Left lung (tissue), 10 donors: ENCODE measurements around the gene FBXO34. TPM values are rescaled to one million over a fixed set of nuclear protein-coding genes. Genes with fewer than 3 reads are reported as not detected.

Experiments used
- ATAC-seq: fragments of 200-7000 bp; cut with Tn5 transposase; one replicate; pipeline ENCODE4 v1.9.1; 2020; ENCODE audit warnings: moderate library complexity
- DNase-seq, 4 donors: peaks; one replicate each; pipeline ENCODE4 v3.0.0-alpha.2; 2013 to 2020
- H3K27ac ChIP-seq, 2 donors: fragments of 200-600 bp; sonication (generic) in 1 of 2; one replicate each; pipeline versions ENCODE4 v1.5.0 to v1.8.0; 2020 to 2021
- H3K27me3 ChIP-seq, 2 donors: fragments of 200-600 bp; sonication (generic) in 1 of 2; one replicate each; pipeline versions ENCODE4 v1.5.0 to v1.8.0; 2020 to 2021
- H3K36me3 ChIP-seq, 2 donors: fragments of 200-600 bp; sonication (generic) in 1 of 2; one replicate each; pipeline versions ENCODE4 v1.5.0 to v1.8.0; 2020 to 2021
- H3K4me1 ChIP-seq, 2 donors: fragments of 200-600 bp; one replicate each; pipeline ENCODE4 v1.8.0; 2021
- H3K4me3 ChIP-seq, 2 donors: fragments of 200-600 bp; sonication (generic) in 1 of 2; one replicate each; pipeline versions ENCODE4 v1.5.0 to v1.8.0; 2020 to 2021; ENCODE audit warnings: mild to moderate bottlenecking in 1 of 2
- H3K9me3 ChIP-seq, 2 donors: fragments of 200-600 bp; sonication (generic) in 1 of 2; one replicate each; pipeline versions ENCODE4 v1.5.0 to v1.8.0; 2020 to 2021
- CTCF ChIP-seq, 2 donors: fragments of 200-600 bp; sonication (generic) in 1 of 2; IDR thresholded peaks; one replicate each; pipeline versions ENCODE4 v1.5.0 to v1.8.0; 2021; ENCODE audit warnings: antibody characterized with exemption in 2 of 2
- intact Hi-C, 2 donors: fragments of 100-400 bp; cut with DNase I; formaldehyde crosslinking; loops; one replicate each; pipeline versions ENCODE4 v1.11.2 to v1.14.2; 2022
- polyA plus RNA-seq, 6 donors: library from polyadenylated mRNA; unstranded; fragments of 120-200 nt; gene quantifications; one replicate each; pipeline ENCODE4 v1.2.1, GENCODE V29; 2013; ENCODE audit not compliant: insufficient read length in 6 of 6
- total RNA-seq, 2 donors: library from RNA; stranded (reverse); fragmentation: NEBNext Ultra II Directional; extraction: Animal tissue kit (Norgen Biotek cat#: 25700); gene quantifications; one replicate each; pipeline ENCODE4 v1.2.1, GENCODE V29; 2021
- donor health status: DM: no; HTN: yes; CAD: no.
- donor health status: DM: no; HTN: no; CAD: no.

FBXO34 gene
- total and polyA plus RNA-seq, 8 donors = 24.4 to 43.9 (median 33.5) TPM

- intact Hi-C loops = no loop called here
- Histone ChIP-seq H3K4me3 (no peak overlapping the region), H3K27ac (no peak overlapping the region), H3K9me3 (no peaks in the 10 kb centered on the region), H3K4me1 (no peaks in the 10 kb centered on the region), H3K36me3 (no peaks in the 10 kb centered on the region), H3K27me3 (peaks cover 0 to 19% of the 10 kb centered on the region in 2 donors)
- TF ChIP-seq CTCF (IDR thresholded peaks at IDR 0.05) = no peak
- ATAC-seq = no peak
- no peak for DNase-seq
Observed at GRCh38 chr14:55253276-55253675, 17.9 kb upstream of the FBXO34 start.

- Histone ChIP-seq H3K4me3 (no peak overlapping the region), H3K4me1 (no peaks in the 10 kb centered on the region), H3K27ac (no peak overlapping the region), H3K27me3 (peaks cover 0 to 19% of the 10 kb centered on the region in 2 donors), H3K9me3 (no peaks in the 10 kb centered on the region), H3K36me3 (no peaks in the 10 kb centered on the region)
- DNase-seq = no peak
- intact Hi-C loops = no loop called here
- TF ChIP-seq CTCF (IDR thresholded peaks at IDR 0.05) = no peak
- ATAC-seq = no peak
Observed at GRCh38 chr14:55254581-55254980, 16.6 kb upstream of the FBXO34 start.

- Histone ChIP-seq H3K9me3 (no peaks in the 10 kb centered on the region), H3K36me3 (no peaks in the 10 kb centered on the region), H3K4me1 (no peaks in the 10 kb centered on the region), H3K27me3 (peaks cover 0 to 7% of the 10 kb centered on the region in 2 donors), H3K4me3 (no peak overlapping the region), H3K27ac (no peak overlapping the region)
- no peak for TF ChIP-seq CTCF (IDR thresholded peaks at IDR 0.05)
- intact Hi-C loops = no loop called here
- DNase-seq = no peak
- no peak for ATAC-seq
Observed at GRCh38 chr14:55255979-55256378, 15.2 kb upstream of the FBXO34 start.

- DNase-seq = no peak
Observed at GRCh38 chr14:55256586-55256985, 14.6 kb upstream of the FBXO34 start.

GRCh38 chr14:55265197-55265596 is 6.0 kb upstream of the FBXO34 start:
- ATAC-seq (no peak), DNase-seq (no peak)
- Histone ChIP-seq H3K27ac (no peak overlapping the region), H3K4me3 (no peak overlapping the region), H3K9me3 (no peaks in the 10 kb centered on the region), H3K27me3 (no peaks in the 10 kb centered on the region), H3K4me1 (no peaks in the 10 kb centered on the region), H3K36me3 (no peaks in the 10 kb centered on the region)
- intact Hi-C loops = loop anchor here in 1 of 2 donors (10.0 kb wide), 1 partner anchor 90 kb away; no protein-coding TSS in a partner anchor
- no peak for TF ChIP-seq CTCF (IDR thresholded peaks at IDR 0.05)

More at GRCh38 chr14:55256586-55256985, 14.6 kb upstream of the FBXO34 start:
- H3K4me3 ChIP-seq = no peak overlapping the region
- H3K4me1 ChIP-seq = no peaks in the 10 kb centered on the region
- H3K27me3 ChIP-seq = peaks cover 0 to 5% of the 10 kb centered on the region in 2 donors
- H3K36me3 ChIP-seq = no peaks in the 10 kb centered on the region
- no peak overlapping the region for H3K27ac ChIP-seq
- ATAC-seq = no peak
- no peak for TF ChIP-seq CTCF (IDR thresholded peaks at IDR 0.05)
- intact Hi-C loops = no loop called here
- no peaks in the 10 kb centered on the region for H3K9me3 ChIP-seq
